NCI-H82 (cell line): ENCODE data around the gene PRPF6.
"Not testable (repeated sequence)": the region's sequence is repeated elsewhere in the genome, so short reads cannot be mapped to it uniquely, and the experiment has no call there.

Experiments
- DNase-seq: peaks from one replicate; lab custom pipeline; 2025; lab: John Stamatoyannopoulos, UW

The PRPF6 gene

DNA sequence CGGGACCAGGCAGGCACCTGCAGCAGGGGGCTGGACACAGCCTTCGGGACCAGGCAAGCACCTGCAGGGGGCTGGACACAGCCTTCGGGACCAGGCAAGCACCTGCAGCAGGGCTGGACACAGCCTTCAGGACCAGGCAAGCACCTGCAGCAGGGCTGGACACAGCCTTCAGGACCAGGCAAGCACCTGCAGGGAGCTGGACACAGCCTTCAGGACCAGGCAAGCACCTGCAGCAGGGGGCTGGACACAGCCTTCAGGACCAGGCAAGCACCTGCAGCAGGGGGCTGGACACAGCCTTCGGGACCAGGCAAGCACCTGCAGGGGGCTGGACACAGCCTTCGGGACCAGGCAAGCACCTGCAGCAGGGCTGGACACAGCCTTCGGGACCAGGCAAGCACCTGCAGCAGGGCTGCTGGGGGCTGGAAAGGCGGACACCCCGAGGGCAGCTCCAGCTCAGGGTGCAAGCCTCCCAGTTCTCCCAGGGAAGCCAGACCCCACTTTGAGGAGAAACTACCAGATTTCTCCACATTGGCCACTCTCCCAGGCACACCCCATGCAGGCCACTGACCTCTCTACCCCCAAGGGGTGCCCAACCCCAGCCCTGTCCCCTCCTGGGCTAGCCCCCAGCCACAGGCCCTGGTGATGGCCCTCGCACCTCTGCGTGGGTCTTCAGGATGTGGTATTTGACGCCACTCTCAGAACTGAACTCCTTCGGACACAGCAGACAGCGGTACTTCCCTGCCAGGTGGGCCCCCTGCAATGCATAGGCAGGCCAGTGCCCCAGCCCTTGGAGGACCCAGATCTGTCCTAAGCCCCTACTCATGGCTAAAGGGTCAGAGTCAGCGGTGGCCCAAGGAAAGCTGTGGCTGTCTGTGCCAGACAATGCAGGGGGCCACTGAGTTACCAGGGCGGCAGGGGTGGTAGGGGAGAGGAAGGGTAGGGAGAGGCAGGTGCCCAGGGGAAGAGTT lies 20.0 kb upstream of the PRPF6 start:
- DNase-seq: not testable (repeated sequence)

DNA sequence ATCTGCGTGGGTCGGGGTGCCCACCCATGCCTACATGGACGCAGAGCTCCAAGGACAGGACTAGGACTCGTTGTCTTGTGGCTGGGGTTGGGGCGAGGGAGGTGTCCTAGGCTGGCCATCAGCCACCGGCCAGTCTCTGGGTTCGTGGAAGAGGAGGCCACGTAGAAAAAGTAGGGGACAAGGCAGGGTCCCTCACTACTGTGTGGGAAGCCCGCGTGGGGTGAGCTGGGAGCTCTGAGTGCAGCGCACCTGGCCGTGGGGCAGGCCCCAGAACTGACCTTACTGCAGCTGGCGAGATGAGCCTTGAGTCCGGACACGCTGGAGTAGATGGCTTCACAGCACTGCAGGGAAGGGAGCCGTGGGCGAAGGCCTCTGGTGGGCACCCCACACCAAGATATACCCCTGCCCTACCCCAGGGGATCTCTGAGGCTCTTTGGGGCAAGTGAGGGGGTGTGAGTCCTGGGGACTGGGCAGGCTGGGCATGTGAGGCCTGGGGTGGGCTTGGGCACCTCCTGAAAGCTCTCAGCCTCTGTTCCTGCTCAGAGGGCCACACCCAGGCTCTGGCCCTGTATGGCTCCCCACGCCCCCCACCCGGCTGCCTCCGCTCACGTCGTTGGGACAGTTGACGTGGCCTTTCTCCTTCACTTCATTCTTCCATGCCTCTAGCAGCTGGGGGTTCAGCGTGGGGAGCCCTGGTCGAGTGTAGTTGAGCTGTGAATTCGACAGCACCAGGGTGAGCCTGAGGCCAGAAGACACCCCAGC lies 19.1 kb upstream of the PRPF6 start:
- no peak for DNase-seq

DNA sequence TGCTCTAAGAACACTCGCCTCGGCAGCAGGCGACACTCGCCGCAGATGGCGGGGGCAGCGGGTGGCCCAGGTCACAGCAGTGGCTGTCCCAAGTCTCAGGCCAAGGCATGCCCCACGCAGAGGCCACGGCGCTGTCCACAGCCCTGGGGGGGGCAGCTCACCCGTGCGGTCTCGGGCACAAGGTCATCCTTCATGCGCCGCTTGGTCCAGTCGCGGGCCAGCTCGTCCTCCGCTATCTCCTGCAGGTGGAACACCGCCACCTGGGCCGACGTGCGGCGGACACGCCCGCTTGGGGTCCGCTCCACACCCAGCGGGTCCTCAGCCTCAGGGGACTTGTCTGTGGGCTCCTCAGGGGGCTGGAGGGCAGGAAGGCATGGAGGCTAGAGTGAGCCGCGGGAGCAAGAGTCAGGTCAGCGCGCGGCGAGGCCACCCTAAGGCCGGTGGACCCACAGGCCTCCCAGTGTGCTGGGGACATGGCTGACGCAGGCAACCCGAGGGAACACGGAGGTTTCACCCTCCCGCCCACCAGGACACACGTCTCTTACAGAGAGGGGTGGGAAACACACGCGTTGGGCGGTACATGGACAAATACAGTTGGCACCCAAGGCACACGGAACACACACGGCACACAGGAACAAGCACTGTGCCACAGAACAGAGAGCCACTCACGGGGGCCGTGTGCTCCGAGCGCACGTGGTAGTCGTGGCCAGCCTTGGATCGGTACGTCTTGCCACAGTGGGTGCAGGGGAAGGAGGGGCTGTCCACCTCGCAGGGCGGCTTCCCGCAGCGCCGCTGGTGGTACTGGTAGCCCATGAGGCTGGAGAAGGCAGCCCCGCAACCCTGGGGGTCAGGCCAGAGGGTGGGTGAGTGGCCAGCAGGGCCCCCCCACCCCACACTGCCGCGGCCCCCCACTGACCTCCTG lies 18.2 kb upstream of the PRPF6 start:
- no peak for DNase-seq

- DNase-seq: no peak
Measured at GRCh38 chr20:63963348-63963741, 17.6 kb upstream of the PRPF6 start.

DNA sequence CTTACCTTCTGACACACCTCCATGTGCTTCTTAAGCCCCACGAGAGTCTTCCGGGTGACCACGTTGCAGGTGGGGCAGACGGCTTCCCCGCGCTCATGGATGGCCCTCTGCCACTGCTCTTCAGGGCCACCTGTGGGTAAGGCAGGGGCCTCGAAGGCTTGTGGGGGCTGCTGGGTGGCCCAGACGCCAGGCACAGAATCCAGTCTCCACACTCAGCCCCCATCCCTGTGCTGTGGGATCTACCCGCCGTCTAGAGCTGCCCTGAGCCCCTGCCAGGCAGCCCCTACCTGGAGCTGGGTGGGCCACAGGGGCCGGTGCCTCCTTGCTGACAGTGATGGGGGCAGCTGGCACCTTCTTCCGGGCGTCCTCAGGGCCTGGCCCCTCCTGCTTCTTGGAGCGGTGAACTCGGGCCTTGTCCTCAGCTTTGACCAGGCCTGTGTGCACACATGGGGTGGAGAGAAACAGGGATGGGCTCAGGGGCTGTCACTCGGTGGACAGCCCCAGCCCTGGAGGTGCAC lies 17.1 kb upstream of the PRPF6 start:
- DNase-seq: no peak

GRCh38 chr20:63964412-63964811 lies 16.5 kb upstream of the PRPF6 start:
- DNase-seq: no peak

DNA sequence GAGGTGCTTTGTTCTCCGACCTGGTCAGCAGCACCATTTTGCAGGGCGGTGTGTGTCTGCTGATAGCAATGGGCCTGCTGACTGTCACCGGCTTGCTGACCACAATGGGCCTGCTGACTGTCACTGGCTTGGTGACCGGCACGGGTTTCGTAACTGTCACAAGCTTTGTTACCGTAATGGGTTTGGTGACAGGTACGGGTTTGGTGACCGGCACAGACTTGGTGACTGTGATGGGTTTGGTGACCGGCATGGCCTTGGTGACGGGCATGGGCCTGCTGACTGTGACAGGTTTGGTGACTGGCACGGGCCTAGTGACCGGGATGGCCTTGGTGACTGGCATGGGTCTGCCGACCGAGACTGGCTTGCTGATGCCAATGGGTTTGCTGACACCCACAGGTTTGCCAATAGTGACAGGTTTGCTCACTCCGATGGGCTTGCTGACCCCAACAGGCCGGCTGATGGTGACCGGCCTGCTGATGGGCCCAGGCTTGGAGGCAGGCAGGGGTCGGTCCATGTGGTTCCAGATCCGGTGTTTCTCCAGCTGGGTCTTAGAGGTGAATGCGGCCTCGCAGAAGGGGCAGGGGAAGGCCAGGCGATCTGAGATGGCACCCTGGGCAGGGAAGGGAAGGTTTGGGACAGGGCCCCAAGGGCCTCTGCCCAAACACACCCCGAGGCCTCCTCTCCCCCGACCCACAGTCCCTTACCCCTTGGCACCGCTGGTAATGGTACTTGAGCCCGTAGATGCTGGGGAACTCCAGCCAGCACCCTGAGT lies 14.6 kb upstream of the PRPF6 start:
- no peak for DNase-seq

DNA sequence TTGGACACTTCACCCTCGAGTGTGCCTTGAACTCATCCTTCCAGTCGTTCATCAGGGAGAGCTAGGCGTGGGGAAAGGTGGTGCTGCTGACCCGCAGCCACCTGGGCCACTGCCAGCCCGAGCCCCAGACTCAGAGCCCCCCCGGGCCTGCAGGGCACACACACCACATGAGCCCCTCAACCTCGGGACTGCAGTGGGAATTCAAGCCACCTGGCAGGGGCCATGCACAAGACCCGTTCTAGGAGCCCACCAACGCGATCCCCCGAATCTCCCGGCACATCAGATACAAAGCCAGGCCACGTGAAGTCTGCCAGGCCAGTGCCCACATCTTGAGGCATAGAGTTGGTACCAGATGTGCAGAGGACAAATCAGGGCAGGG lies 14.0 kb upstream of the PRPF6 start:
- DNase-seq: no peak

GRCh38 chr20:63967330-63968135 lies 13.4 kb upstream of the PRPF6 start:
- DNase-seq: no peak

DNA sequence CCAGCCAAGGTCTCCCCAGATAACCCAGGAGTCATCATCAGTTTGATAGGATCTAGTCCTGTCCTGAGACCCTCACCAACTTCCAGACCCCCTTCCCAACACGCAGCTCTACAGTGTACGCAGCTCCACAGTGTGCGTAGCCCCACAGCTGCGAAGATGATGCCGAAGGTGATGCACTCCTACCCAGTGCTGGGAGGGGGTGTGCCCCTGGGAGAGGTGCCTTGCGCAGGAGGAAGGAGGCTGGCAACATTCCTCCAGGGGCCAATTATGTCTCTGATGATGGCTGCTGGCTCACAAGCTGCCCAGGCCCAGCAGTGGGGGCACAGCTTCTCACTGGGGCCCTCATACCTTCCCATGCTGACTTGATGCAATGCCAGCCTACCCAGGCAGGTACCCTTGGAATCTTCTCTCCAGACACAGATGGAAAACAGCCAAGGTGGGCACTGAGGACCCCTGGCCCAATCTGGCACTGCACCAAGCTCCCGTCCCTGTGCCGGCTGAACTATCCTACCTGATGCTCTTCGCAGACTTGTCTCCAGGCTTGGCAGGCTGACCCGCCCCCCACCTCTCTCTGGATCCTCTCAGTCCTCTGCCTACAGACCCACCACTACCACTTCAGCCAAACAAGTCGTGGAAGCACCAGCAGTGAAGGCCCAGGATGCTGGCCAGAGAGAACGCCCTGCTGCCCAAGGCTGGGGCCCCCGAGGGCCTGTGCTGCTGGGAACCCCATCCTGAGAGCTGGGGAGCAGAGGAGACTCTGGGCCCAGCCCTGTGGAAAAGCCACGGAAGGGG lies 12.6 kb upstream of the PRPF6 start:
- DNase-seq: no peak

DNA sequence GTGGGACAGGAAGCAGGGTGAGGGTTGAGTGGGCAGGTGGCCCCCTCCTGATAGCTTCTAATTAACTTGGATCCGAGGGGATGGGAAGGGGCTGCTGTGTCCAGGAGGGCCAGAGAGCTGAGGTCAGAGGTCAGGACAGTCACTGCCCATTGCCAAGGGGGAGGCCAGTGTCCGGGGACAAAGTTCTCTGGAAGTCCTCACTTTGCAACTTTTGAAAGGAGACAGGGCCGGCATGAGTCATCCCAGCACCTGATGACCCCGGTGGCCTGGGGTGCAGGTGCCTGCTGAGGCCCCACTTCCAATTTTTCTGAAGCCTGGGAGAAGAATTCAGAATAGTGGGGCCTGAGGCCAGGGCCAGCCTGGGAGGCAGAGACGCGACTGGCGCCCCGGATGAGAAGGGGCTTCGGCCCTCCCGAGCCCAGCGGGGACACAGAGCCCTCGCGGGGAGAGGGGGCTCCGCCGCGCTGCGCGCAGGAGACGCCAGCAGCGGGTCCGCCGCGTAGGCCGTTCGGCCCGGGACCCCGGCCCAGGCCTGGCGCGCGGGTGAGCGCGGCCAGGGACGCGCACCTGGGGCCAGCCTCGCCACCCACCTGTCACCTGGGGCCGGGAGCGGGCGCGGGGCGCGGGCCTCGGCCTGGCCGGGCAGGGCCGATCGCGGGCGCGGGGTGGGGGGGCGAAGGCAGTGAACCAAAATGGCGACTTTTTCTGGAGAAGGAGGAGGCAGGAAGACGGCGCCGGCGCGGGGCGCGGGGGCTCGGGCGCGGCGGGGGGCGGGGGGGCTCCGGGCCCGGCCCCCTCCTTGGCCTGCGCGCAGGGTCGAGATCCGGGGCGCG lies 11.8 kb upstream of the PRPF6 start:
- no peak for DNase-seq

GRCh38 chr20:63969838-63970713 lies 10.9 kb upstream of the PRPF6 start, which contains the start of gene ZNF512B:
Gene ZNF512B (minus strand): TSS chr20:63969930. CDS start chr20:63967950, 1,980 bp downstream.
- DNase-seq: peak; percentile 84

GRCh38 chr20:63970714-63971431 lies 10.1 kb upstream of the PRPF6 start:
- DNase-seq: no peak

DNA sequence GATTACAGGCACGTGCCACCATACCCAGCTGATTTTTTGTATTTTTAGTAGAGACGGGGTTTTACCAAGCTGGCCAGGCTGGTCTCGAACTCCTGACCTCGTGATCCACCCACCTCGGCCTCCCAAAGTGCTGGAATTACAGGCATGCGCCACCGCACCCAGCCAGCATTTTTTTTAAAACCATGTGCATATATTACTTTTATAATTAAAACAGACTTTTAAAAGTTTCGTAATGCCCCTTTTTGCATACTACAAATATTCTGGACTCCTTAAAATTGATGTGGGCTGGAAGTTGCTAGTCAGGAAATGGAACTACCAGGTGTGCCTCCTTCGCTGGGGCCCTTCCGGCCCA lies 9.0 kb upstream of the PRPF6 start:
- not testable (repeated sequence) for DNase-seq

DNA sequence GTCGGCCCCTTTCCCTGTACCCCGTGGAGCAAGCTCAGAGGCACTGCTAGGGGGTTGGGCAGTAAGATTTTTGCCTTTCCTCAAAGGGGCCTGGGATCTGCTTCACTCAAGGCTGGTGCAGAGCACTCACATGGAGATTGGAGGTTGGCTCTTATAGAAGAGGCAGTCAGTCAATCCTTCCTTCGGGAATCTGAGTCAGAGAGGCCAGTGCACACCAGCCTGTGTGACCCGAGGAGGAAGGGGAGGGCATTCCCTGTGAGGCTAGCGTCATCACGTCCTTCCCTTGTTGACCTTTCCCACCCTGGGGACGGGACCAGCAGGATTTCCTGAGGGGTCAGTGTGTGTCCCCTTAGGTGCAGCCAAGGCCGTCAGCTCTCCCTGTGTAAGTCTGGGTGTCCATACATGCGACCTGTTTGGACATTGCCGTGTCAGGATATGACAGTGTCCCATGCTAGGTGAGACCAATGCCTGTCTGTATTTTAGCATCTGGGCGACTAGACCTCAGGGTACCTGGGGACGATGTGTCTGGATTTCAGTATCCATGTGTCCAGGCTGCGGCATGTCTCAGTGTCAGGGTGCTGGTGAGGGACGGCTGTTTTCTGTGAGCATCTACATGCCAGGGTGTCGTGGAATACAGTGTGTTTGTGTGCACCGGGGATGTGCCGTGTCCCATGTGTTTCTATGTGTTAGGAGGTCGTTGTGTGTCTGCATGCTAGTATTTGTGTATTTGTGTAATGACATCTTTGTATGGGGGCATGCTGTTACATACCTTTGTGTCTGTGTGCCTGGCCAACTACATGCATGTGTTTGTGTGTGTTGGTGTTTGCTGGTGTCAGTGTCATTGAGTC lies 8.4 kb upstream of the PRPF6 start:
- no peak for DNase-seq

GRCh38 chr20:63973160-63973479 lies 7.8 kb upstream of the PRPF6 start:
- no peak for DNase-seq
